GM18951 (cell line): ENCODE data around the gene CLTCL1.
"Not testable (repeated sequence)": the region's sequence is repeated elsewhere in the genome, so short reads cannot be mapped to it uniquely, and the experiment has no call there.

Experiments used
- POLR2A ChIP-seq: IDR thresholded peaks from 4 replicates; pipeline ENCODE4 v1.6.1; 2011; ENCODE audit warnings: mild to moderate bottlenecking; ENCODE audit not compliant: insufficient read length, insufficient read depth; ENCODE audit errors: extremely low read depth
- in situ Hi-C: fragments of 300-500 bp; cut with MboI; formaldehyde crosslinking; loops from one replicate; pipeline ENCODE4 v1.12.0; 2022; ENCODE audit warnings: low sequenced_read_pairs, mixed read lengths, inconsistent platforms; ENCODE audit not compliant: unreplicated experiment

The CLTCL1 gene

GRCh38 chr22:19212302-19212870 is 79.1 kb downstream of the CLTCL1 start:
- no peak for TF ChIP-seq POLR2A
- in situ Hi-C loops = no loop called here

GRCh38 chr22:19210188-19210587 is 81.3 kb downstream of the CLTCL1 start:
- in situ Hi-C loops = no loop called here

GRCh38 chr22:19208287-19208847 is 83.2 kb downstream of the CLTCL1 start:
- in situ Hi-C loops = no loop called here

More at GRCh38 chr22:19210188-19210587, 81.3 kb downstream of the CLTCL1 start:
- TF ChIP-seq POLR2A = no peak

GRCh38 chr22:19207884-19208283 is 83.6 kb downstream of the CLTCL1 start:
- in situ Hi-C loops = no loop called here
- no peak for TF ChIP-seq POLR2A

More at GRCh38 chr22:19208287-19208847, 83.2 kb downstream of the CLTCL1 start:
- TF ChIP-seq POLR2A = no peak

GRCh38 chr22:19207401-19207808 is 84.1 kb downstream of the CLTCL1 start:
- TF ChIP-seq POLR2A = no peak
- in situ Hi-C loops = no loop called here

- in situ Hi-C loops = no loop called here
- TF ChIP-seq POLR2A = no peak
Measured at GRCh38 chr22:19206287-19206686, 85.2 kb downstream of the CLTCL1 start.

- in situ Hi-C loops = no loop called here
- no peak for TF ChIP-seq POLR2A
Measured at GRCh38 chr22:19204640-19205039, 86.9 kb downstream of the CLTCL1 start.

- TF ChIP-seq POLR2A = no peak
- in situ Hi-C loops = no loop called here
Measured at GRCh38 chr22:19203834-19204233, 87.7 kb downstream of the CLTCL1 start.

GRCh38 chr22:19202799-19203186 is 88.7 kb downstream of the CLTCL1 start:
- in situ Hi-C loops = not testable (repeated sequence)

- in situ Hi-C loops = no loop called here
Measured at GRCh38 chr22:19201869-19202798, 89.4 kb downstream of the CLTCL1 start.

GRCh38 chr22:19201130-19201868 is 90.2 kb downstream of the CLTCL1 start:
- in situ Hi-C loops = no loop called here
- TF ChIP-seq POLR2A = no peak

More at GRCh38 chr22:19201869-19202798, 89.4 kb downstream of the CLTCL1 start:
- TF ChIP-seq POLR2A = no peak

- in situ Hi-C loops = loop anchor here (25.0 kb wide), 1 partner anchor 438 kb away; no protein-coding TSS in a partner anchor
- TF ChIP-seq POLR2A = no peak
Measured at GRCh38 chr22:19199479-19199878, 92.0 kb downstream of the CLTCL1 start.

- in situ Hi-C loops = loop anchor here (25.0 kb wide), 1 partner anchor 439 kb away; no protein-coding TSS in a partner anchor
- TF ChIP-seq POLR2A = no peak
Measured at GRCh38 chr22:19197997-19198865, 93.3 kb downstream of the CLTCL1 start.
